DOHH2 (cell line): ENCODE results near the gene TMEM126B.

Source experiments
- H3F3A ChIP-seq: fragments of 200-600 bp; sonication (generic), shearing (Covaris generic); 2 replicates; pipeline ENCODE4 v1.6.0; 2016; ENCODE audit warnings: antibody characterized with exemption, mild to moderate bottlenecking; ENCODE audit not compliant: control insufficient read depth, insufficient read depth
- H3K27ac ChIP-seq: fragments of 200-600 bp; sonication (generic); 2 replicates; pipeline ENCODE4 v1.5.1; 2014; ENCODE audit warnings: low read depth, mild to moderate bottlenecking, low read length, moderate library complexity
- H3K27me3 ChIP-seq: fragments of 200-600 bp; sonication (generic); 2 replicates; pipeline ENCODE4 v1.6.1; 2014; ENCODE audit warnings: mild to moderate bottlenecking, low read length, mixed read lengths; ENCODE audit not compliant: control insufficient read depth
- H3K36me3 ChIP-seq: fragments of 200-600 bp; sonication (generic); 2 replicates; pipeline ENCODE4 v1.6.1; 2014; ENCODE audit warnings: mild to moderate bottlenecking, low read length, moderate library complexity, mixed read lengths; ENCODE audit not compliant: control insufficient read depth
- H3K4me1 ChIP-seq: fragments of 200-600 bp; sonication (generic); 2 replicates; pipeline ENCODE4 v1.6.1; 2014; ENCODE audit warnings: mild to moderate bottlenecking, low read length, mixed read lengths; ENCODE audit not compliant: control insufficient read depth
- H3K4me2 ChIP-seq: fragments of 200-600 bp; sonication (generic); 2 replicates; pipeline ENCODE4 v1.6.0; 2014; ENCODE audit warnings: mild to moderate bottlenecking, low read length, moderate library complexity
- H3K4me3 ChIP-seq: fragments of 200-600 bp; sonication (generic); 2 replicates; pipeline ENCODE4 v1.5.1; 2014; ENCODE audit warnings: mild to moderate bottlenecking, low read length, mixed read lengths
- H3K79me2 ChIP-seq: fragments of 200-600 bp; sonication (generic); 2 replicates; pipeline ENCODE4 v1.6.1; 2014; ENCODE audit warnings: mild to moderate bottlenecking, low read length, mixed read lengths; ENCODE audit not compliant: control insufficient read depth
- H3K9me2 ChIP-seq: fragments of 200-600 bp; sonication (generic); replicated peaks from 2 replicates; pipeline ENCODE4 v1.6.1; 2014; ENCODE audit warnings: mild to moderate bottlenecking, low read length, mixed read lengths; ENCODE audit not compliant: control insufficient read depth
- H3K9me3 ChIP-seq: fragments of 200-600 bp; sonication (generic); 2 replicates; pipeline ENCODE4 v1.6.1; 2014; ENCODE audit warnings: antibody characterized with exemption, low read length, mixed read lengths; ENCODE audit not compliant: control insufficient read depth, insufficient read depth
- H4K20me1 ChIP-seq: fragments of 200-600 bp; sonication (generic); 2 replicates; pipeline ENCODE4 v1.6.0; 2014; ENCODE audit warnings: low read depth, mild to moderate bottlenecking, antibody characterized with exemption, low read length, moderate library complexity; ENCODE audit not compliant: control insufficient read depth, insufficient read depth
- CTCF ChIP-seq: fragments of 200-600 bp; sonication (generic); IDR thresholded peaks from one replicate; pipeline ENCODE4 v1.5.1; 2014; ENCODE audit warnings: antibody characterized with exemption, mild to moderate bottlenecking, low read depth, low read length; ENCODE audit not compliant: poor library complexity, severe bottlenecking
- EZH2phosphoT487 ChIP-seq: fragments of 200-600 bp; sonication (generic); IDR thresholded peaks from 2 replicates; pipeline ENCODE4 v1.6.1; 2017; ENCODE audit warnings: borderline replicate concordance, mild to moderate bottlenecking, antibody characterized with exemption, low read length, moderate library complexity, mixed read lengths

Gene TMEM126B

GRCh38 chr11:85643191-85643614, 14.8 kb downstream of the TMEM126B start:
- H4K20me1 ChIP-seq, result no peaks in the 10 kb centered on the region
- peaks cover 4% of the 10 kb centered on the region for H3K79me2 ChIP-seq
- TF ChIP-seq EZH2phosphoT487 (no peak), CTCF (no peak)
- no peak overlapping the region for H3K4me3 ChIP-seq
- H3K4me1 ChIP-seq, result peaks cover 11% of the 10 kb centered on the region
- peaks cover 3% of the 10 kb centered on the region; the same call in 1 of the 2 replicates for H3K36me3 ChIP-seq
- peaks cover 6% of the 10 kb centered on the region; the same call in 1 of the 2 replicates for H3F3A ChIP-seq
- H3K27me3 ChIP-seq, result peaks cover 13% of the 10 kb centered on the region
- no peaks in the 10 kb centered on the region for H3K9me3 ChIP-seq
- no peak overlapping the region for H3K27ac ChIP-seq
- H3K4me2 ChIP-seq, result no peak overlapping the region
- no peaks in the 10 kb centered on the region for H3K9me2 ChIP-seq

- TF ChIP-seq CTCF (no peak), EZH2phosphoT487 (no peak)
- peaks cover 26% of the 10 kb centered on the region for H3K4me1 ChIP-seq
- H3K27ac ChIP-seq, result peak overlapping the region; percentile 32
- peaks cover 7% of the 10 kb centered on the region; the same call in 1 of the 2 replicates for H3F3A ChIP-seq
- H3K4me2 ChIP-seq, result peak overlapping the region; percentile 70
- H4K20me1 ChIP-seq, result no peaks in the 10 kb centered on the region; the same call in 1 of the 2 replicates
- peaks cover 11% of the 10 kb centered on the region for H3K27me3 ChIP-seq
- H3K79me2 ChIP-seq, result peaks cover 29% of the 10 kb centered on the region
- no peaks in the 10 kb centered on the region for H3K9me3 ChIP-seq
- H3K36me3 ChIP-seq, result peaks cover 13% of the 10 kb centered on the region
- H3K9me2 ChIP-seq, result no peaks in the 10 kb centered on the region
- peak overlapping the region; percentile 73 for H3K4me3 ChIP-seq
These were observed 18.7 kb downstream of the TMEM126B start for GRCh38 chr11:85647078-85647477.

- no peak for TF ChIP-seq CTCF
- Histone ChIP-seq H3K4me3 (peak within 1 kb of the TSS; percentile 73), H3K4me1 (peaks cover 26% of the 10 kb centered on the region), H3K27ac (peak within 1 kb of the TSS; percentile 32), H3K4me2 (peak within 1 kb of the TSS; percentile 70), H4K20me1 (no peaks in the 10 kb centered on the region; the same call in 1 of the 2 replicates), H3K79me2 (peaks cover 29% of the 10 kb centered on the region), H3F3A (peaks cover 11% of the 10 kb centered on the region; the same call in 1 of the 2 replicates), H3K9me2 (no peaks in the 10 kb centered on the region), H3K36me3 (peaks cover 13% of the 10 kb centered on the region), H3K27me3 (peaks cover 5% of the 10 kb centered on the region; the same call in 1 of the 2 replicates), H3K9me3 (no peaks in the 10 kb centered on the region)
These were observed 19.4 kb downstream of the TMEM126B start, which contains the start of gene TMEM126A for GRCh38 chr11:85647604-85648299. TSS of gene TMEM126A (plus strand) at chr11:85647967. CDS start at chr11:85650256, 2,289 bp downstream.
